ENCODE results near the gene EVA1B. TPM values are rescaled to one million over a fixed set of nuclear protein-coding genes. Genes with fewer than 3 reads are reported as not detected.

The EVA1B gene
- total and polyA plus RNA-seq, 2 of the 4 experiments (the other 2 are of a cell fraction) = 49.8 to 64.6 TPM

- TF ChIP-seq FOS (IDR thresholded peaks at IDR 0.05; ENCODE audit: low read depth, low read length) = no peak
These were observed 1.2 kb downstream of the EVA1B start (continued) for GRCh38 chr1:36322041-36322785.

- BruUV-seq (replicated peaks) = no TSS peak
- Histone ChIP-seq H2AFZ (replicated peaks; ENCODE audit: low read length, poor library complexity) (peak overlapping the region; percentile 86), H4K5ac (ENCODE audit: low read depth, low read length) (peak overlapping the region; percentile 57), H3K18ac (ENCODE audit: low read depth, low read length) (peak overlapping the region; percentile 70), H2BK120ac (ENCODE audit: low read depth, low read length) (peak overlapping the region; percentile 90), H3K4me2 (ENCODE audit: low read depth, low read length) (peak overlapping the region; percentile 87), H3K27ac (ENCODE audit: insufficient read depth, low read length) (peak overlapping the region; percentile 87), H2BK20ac (ENCODE audit: low read depth, low read length) (no peak overlapping the region; the same call in 1 of the 2 replicates), H2AK5ac (ENCODE audit: low read depth, low read length) (peak overlapping the region; percentile 100), H4K20me1 (ENCODE audit: insufficient read depth, low read length) (peaks cover 7% of the 10 kb centered on the region), H4K91ac (ENCODE audit: insufficient read depth, low read depth, low read length) (peak overlapping the region; percentile 76), H3K23ac (ENCODE audit: low read depth, low read length) (peak overlapping the region; percentile 98), H3K9me3 (ENCODE audit: control insufficient read depth, insufficient read depth, low read length) (no peaks in the 10 kb centered on the region), H4K8ac (ENCODE audit: low read depth in 2 of 2, low read length in 2 of 2) (peak overlapping the region; percentile 87 to 95), H3K4me3 (ENCODE audit: insufficient read depth, low read depth, low read length) (peak overlapping the region; percentile 24), H3K9me1 (ENCODE audit: insufficient read depth, low read length) (peaks cover 11% of the 10 kb centered on the region; the same call in 1 of the 2 replicates), H3K14ac (replicated peaks; ENCODE audit: low read depth, low read length) (peak overlapping the region; percentile 97), H3K27me3 (ENCODE audit: control insufficient read depth, insufficient read depth, low read length) (no peaks in the 10 kb centered on the region), H2BK5ac (ENCODE audit: low read depth, low read length, poor library complexity, severe bottlenecking) (peak overlapping the region; percentile 91), H3K4me1 (ENCODE audit: control insufficient read depth, insufficient read depth, low read length) (peaks cover 24% of the 10 kb centered on the region), H3K79me1 (ENCODE audit: low read depth in 1 of 2, low read length in 2 of 2) (peaks cover 0 to 55% of the 10 kb centered on the region in 2 experiments; a peak in 3 of 4 replicates), H3K9ac (ENCODE audit: low read depth, low read length) (peak overlapping the region; percentile 71), H2BK15ac (ENCODE audit: low read depth, low read length) (peak overlapping the region; percentile 91; the same call in 1 of the 3 replicates), H3K56ac (ENCODE audit: extremely low read depth, insufficient read depth, low read length) (no peak overlapping the region; the same call in 1 of the 2 replicates), H3K36me3 (ENCODE audit: control insufficient read depth, insufficient read depth, low read length) (peaks cover 9% of the 10 kb centered on the region), H3K4ac (ENCODE audit: low read depth, low read length) (peak overlapping the region; percentile 99), H2AK9ac (replicated peaks; ENCODE audit: low read depth, low read length, poor library complexity) (peak overlapping the region; percentile 99)
- peak; percentile 58 for ATAC-seq (ENCODE audit: low read depth)
- 0% methylated on average over 18 of the region's 59 CpGs; no CpG with 5 or more reads in 1 of the 2 experiments for WGBS, 2 experiments (ENCODE audit: extremely low coverage in 2 of 2, insufficient read length in 1 of 2)
- ChIA-PET CTCF (no interaction called here), POLR2A (ENCODE audit: unreplicated experiment) (no interaction called here)
- dilution Hi-C loops (cut with HindIII; ENCODE audit: low sequenced_read_pairs, unreplicated experiment) (no loop called here), intact Hi-C loops (cut with micrococcal nuclease) (loop anchor here (1.0 to 5.0 kb wide), 3 partner anchors 46 to 99 kb away; partner anchors contain the start of gene STK40), in situ Hi-C loops (cut with MboI; ENCODE audit: low sequenced_read_pairs) (no loop called here)
- DNase-seq = peak; percentile 94
- 0 out of 2 replicates have a peak, but pooled peaks have one; percentile 2 for TF ChIP-seq RAD21 (IDR thresholded peaks at IDR 0.05; ENCODE audit: low read length)
- no peak for TF ChIP-seq MAFK (IDR thresholded peaks at IDR 0.05; ENCODE audit: low read depth, low read length)
- peak; percentile 28; the same call in 1 of the 2 replicates for TF ChIP-seq USF2 (IDR thresholded peaks at IDR 0.05; ENCODE audit: low read depth, low read length)
- TF ChIP-seq RFX5 (IDR thresholded peaks at IDR 0.05; ENCODE audit: low read depth, low read length) = no peak
- peak; percentile 91 for TF ChIP-seq BHLHE40 (IDR thresholded peaks at IDR 0.05; ENCODE audit: low read depth, low read length)
- no peak for TF ChIP-seq CTCF (conservative IDR thresholded peaks at IDR 0.05; ENCODE audit: low read depth, low read length)
- no peak for TF ChIP-seq ELK1 (IDR thresholded peaks at IDR 0.05; ENCODE audit: borderline replicate concordance, low read depth, low read length)
- TF ChIP-seq POLR2A (IDR thresholded peaks at IDR 0.05; ENCODE audit: low read depth, low read length) = no peak; the same call in none of the 2 replicates
- no peak for TF ChIP-seq SMC3 (IDR thresholded peaks at IDR 0.05; ENCODE audit: low read depth, low read length)
These were observed 2.1 kb downstream of the EVA1B start for GRCh38 chr1:36321119-36321951.

All from IMR-90 (cell line).